Endothelial cell of umbilical vein (primary cell): ENCODE data around the gene SHISA8. TPM values are rescaled to one million over a fixed set of nuclear protein-coding genes. Genes with fewer than 3 reads are reported as not detected.

Source experiments
- BruUV-seq: library from RNA; stranded (reverse); fragments of 400-500 nt; replicated peaks from 2 replicates; lab custom pipeline; 2021; lab: Mats Ljungman, UMichigan
- CTCF ChIA-PET: fragments of 300-600, 350-600 bp; sonication (Branson Sonifier 250); formaldehyde crosslinking; loops from one replicate; lab custom pipeline; 2021; ENCODE audit warnings: antibody characterized with exemption, inconsistent platforms; lab: Charles Lee
- POLR2A ChIA-PET: fragments of 300-600, 350-600 bp; sonication (Branson Sonifier 250); formaldehyde crosslinking; loops from one replicate; lab custom pipeline; 2021; ENCODE audit warnings: antibody characterized with exemption, inconsistent platforms; lab: Charles Lee
- DNase-seq: peaks from one replicate; pipeline ENCODE4 v3.0.0-alpha.2; 2011; ENCODE audit warnings: low read depth, low spot score
- FAIRE-seq: peaks from 2 replicates; lab custom pipeline; 2011; peaks lifted over from hg19 to GRCh38; lab: Jason Lieb, UNC
- H2AFZ ChIP-seq: 2 replicates; pipeline ENCODE4 v1.6.0; 2012; ENCODE audit warnings: low read depth, low read length, control low read depth, inconsistent platforms
- H3K27ac ChIP-seq: 2 replicates; pipeline ENCODE4 v1.5.1; 2011; ENCODE audit warnings: low read depth, mild to moderate bottlenecking, control low read depth, low read length, moderate library complexity; ENCODE audit not compliant: insufficient read depth
- H3K27me3 ChIP-seq, 2 experiments: 2 replicates each; pipeline versions ENCODE4 v1.6.0 to v1.6.1; 2011; ENCODE audit warnings: low read length in 2 of 2, mixed read lengths in 1 of 2; ENCODE audit not compliant: control insufficient read depth in 2 of 2, insufficient read depth in 2 of 2
- H3K36me3 ChIP-seq, 2 experiments: 2 replicates in 1 of 2; 3 replicates in 1 of 2; pipeline ENCODE4 v1.5.1; 2011; ENCODE audit warnings: low read length in 2 of 2, mild to moderate bottlenecking in 1 of 2, moderate library complexity in 1 of 2; ENCODE audit not compliant: control insufficient read depth in 2 of 2, insufficient read depth in 2 of 2; ENCODE audit errors: extremely low read depth in 1 of 2
- H3K4me1 ChIP-seq: 3 replicates; pipeline ENCODE4 v1.5.1; 2011; ENCODE audit warnings: mild to moderate bottlenecking, low read length; ENCODE audit not compliant: control insufficient read depth, insufficient read depth; ENCODE audit errors: extremely low read depth
- H3K4me2 ChIP-seq: 2 replicates; pipeline ENCODE4 v1.6.1; 2011; ENCODE audit warnings: low read length, control low read depth, mixed read lengths; ENCODE audit not compliant: insufficient read depth
- H3K4me3 ChIP-seq, 3 experiments: fragments of 200-600 bp in 1 of 3; sonication (generic), shearing (Covaris generic) in 1 of 3; replicated peaks in 1 of 3; 2 replicates each; pipeline ENCODE4 v1.5.1; 2011 to 2016; ENCODE audit warnings: control low read depth in 3 of 3, low read length in 3 of 3, mild to moderate bottlenecking in 2 of 3, inconsistent platforms in 1 of 3, low read depth in 1 of 3, moderate library complexity in 1 of 3; ENCODE audit not compliant: insufficient read depth in 1 of 3
- H3K79me2 ChIP-seq: 2 replicates; pipeline ENCODE4 v1.6.0; 2012; ENCODE audit warnings: low read length, inconsistent platforms; ENCODE audit not compliant: control insufficient read depth, insufficient read depth
- H3K9ac ChIP-seq: replicated peaks from 2 replicates; pipeline ENCODE3; 2011; ENCODE audit warnings: low read length, control low read depth; ENCODE audit not compliant: insufficient read depth; ENCODE audit errors: extremely low read depth
- H3K9me1 ChIP-seq: replicated peaks from 3 replicates; pipeline ENCODE4 v1.6.0; 2011; ENCODE audit warnings: mild to moderate bottlenecking, low read length; ENCODE audit not compliant: control insufficient read depth, insufficient read depth; ENCODE audit errors: extremely low read depth
- H3K9me3 ChIP-seq: replicated peaks from 2 replicates; pipeline ENCODE4 v1.5.1; 2012; ENCODE audit warnings: low read length, inconsistent platforms; ENCODE audit not compliant: control insufficient read depth, insufficient read depth
- H4K20me1 ChIP-seq: replicated peaks from 2 replicates; pipeline ENCODE3; 2011; ENCODE audit warnings: mild to moderate bottlenecking, low read length; ENCODE audit not compliant: control insufficient read depth, insufficient read depth; ENCODE audit errors: extremely low read depth
- EZH2 ChIP-seq: IDR thresholded peaks from 2 replicates; pipeline ENCODE4 v1.6.1; 2012; ENCODE audit warnings: borderline replicate concordance, low read depth, mild to moderate bottlenecking, moderate library complexity, low read length, inconsistent platforms; ENCODE audit not compliant: severe bottlenecking
- FOS ChIP-seq: IDR thresholded peaks from 2 replicates; pipeline ENCODE4 v1.6.1; 2011; ENCODE audit warnings: mild to moderate bottlenecking, low read length, moderate library complexity, borderline replicate concordance; ENCODE audit not compliant: insufficient read depth
- GATA2 ChIP-seq: IDR thresholded peaks from 2 replicates; pipeline ENCODE4 v1.7.0; 2011; ENCODE audit warnings: low read depth, mild to moderate bottlenecking, moderate library complexity, mixed read lengths, low read length; ENCODE audit not compliant: insufficient read length, insufficient read depth
- JUN ChIP-seq: IDR thresholded peaks from 2 replicates; pipeline ENCODE4 v1.6.1; 2011; ENCODE audit warnings: borderline replicate concordance, low read depth; ENCODE audit not compliant: insufficient read length, insufficient read depth
- MYC ChIP-seq: IDR thresholded peaks from one replicate; pipeline ENCODE4 v1.6.1; 2011; ENCODE audit warnings: mild to moderate bottlenecking, low read depth, low read length
- POLR2A ChIP-seq: IDR thresholded peaks from 2 replicates; pipeline ENCODE4 v1.6.1; 2012; ENCODE audit warnings: low read depth, mild to moderate bottlenecking, control low read depth, low read length
- POLR2AphosphoS5 ChIP-seq: IDR thresholded peaks from 2 replicates; pipeline ENCODE4 v1.6.1; 2012; ENCODE audit warnings: low read depth, mild to moderate bottlenecking, control low read depth, low read length, moderate library complexity; ENCODE audit not compliant: insufficient read depth
- dilution Hi-C: fragments of 300-500 bp; cut with MboI; formaldehyde crosslinking; loops from one replicate; pipeline ENCODE4 v1.15.0; 2019; ENCODE audit warnings: low sequenced_read_pairs; ENCODE audit not compliant: extremely low pct_ligation_motif_present
- intact Hi-C: fragments of 100-400 bp; cut with micrococcal nuclease; formaldehyde crosslinking; loops from one replicate; pipeline ENCODE4 v1.10.0; 2022
- polyA plus RNA-seq, 4 experiments: library from polyadenylated mRNA; depleted of rRNA in 3 of 4; stranded (reverse) in 3 of 4; unstranded in 1 of 4; fragments of >200 nt; gene quantifications; 2 replicates each; pipeline versions ENCODE4 v1.2.1 to v1.2.3, GENCODE V29; 2011 to 2012; ENCODE audit warnings: missing spikeins in 1 of 4
- total RNA-seq: library from RNA; stranded (reverse); gene quantifications from 2 replicates; pipeline ENCODE4 v1.2.3, GENCODE V29; 2021
- TF ChIP-seq, protein P1 (sequence below), 2 donors: IDR thresholded peaks; 1 replicate in 1 of 2; 2 replicates in 1 of 2; pipeline ENCODE4 v1.5.1; 2011; ENCODE audit warnings: low read length in 2 of 2, mild to moderate bottlenecking in 2 of 2, moderate library complexity in 2 of 2, control low read depth in 1 of 2, inconsistent platforms in 1 of 2, low read depth in 1 of 2; ENCODE audit not compliant: insufficient read depth in 1 of 2; ENCODE audit errors: extremely low read depth in 1 of 2
- TF ChIP-seq, protein P2 (sequence below): IDR thresholded peaks from 2 replicates; pipeline ENCODE4 v1.6.1; 2011; ENCODE audit not compliant: insufficient read depth, insufficient read length

Gene SHISA8
- total and polyA plus RNA-seq, 2 donors (not counting 3 experiments of a cell fraction or from before 2014, with no cell fraction given): not detected

DNA sequence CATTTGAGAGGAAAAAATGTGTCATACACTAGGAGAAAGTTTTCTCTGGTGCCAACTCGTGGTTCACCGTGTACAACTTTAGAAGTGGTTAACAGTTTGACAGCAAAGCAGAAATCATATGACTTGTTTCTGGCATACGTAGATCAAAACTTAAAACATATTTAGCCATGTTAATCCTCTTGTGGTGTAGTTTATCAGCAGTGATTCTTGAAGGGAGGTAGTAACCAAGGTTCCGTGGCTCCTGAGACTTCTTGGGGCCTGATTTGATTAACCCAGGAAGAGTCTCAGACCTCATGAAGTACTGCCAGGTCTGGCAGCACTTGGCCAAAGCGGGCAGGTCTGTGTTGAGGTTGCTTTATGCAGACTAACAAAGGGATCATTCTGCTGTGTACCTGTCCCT lies 41.5 kb downstream of the SHISA8 start:
- H3K9me3 ChIP-seq: no peaks in the 10 kb centered on the region
- no peak overlapping the region for H3K9ac ChIP-seq
- no peaks in the 10 kb centered on the region for H3K9me1 ChIP-seq
- ChIA-PET CTCF (interaction anchor here (1.5 to 1.7 kb wide), 2 partner anchors 127 to 176 kb away, joined by 5 to 8 read pairs; no protein-coding TSS in a partner anchor), POLR2A (no interaction called here)
- TF ChIP-seq EZH2 (no peak), JUN (no peak), POLR2A (no peak), POLR2AphosphoS5 (no peak), FOS (no peak), GATA2 (no peak), MYC (no peak)
- TF ChIP-seq, protein P1, sequence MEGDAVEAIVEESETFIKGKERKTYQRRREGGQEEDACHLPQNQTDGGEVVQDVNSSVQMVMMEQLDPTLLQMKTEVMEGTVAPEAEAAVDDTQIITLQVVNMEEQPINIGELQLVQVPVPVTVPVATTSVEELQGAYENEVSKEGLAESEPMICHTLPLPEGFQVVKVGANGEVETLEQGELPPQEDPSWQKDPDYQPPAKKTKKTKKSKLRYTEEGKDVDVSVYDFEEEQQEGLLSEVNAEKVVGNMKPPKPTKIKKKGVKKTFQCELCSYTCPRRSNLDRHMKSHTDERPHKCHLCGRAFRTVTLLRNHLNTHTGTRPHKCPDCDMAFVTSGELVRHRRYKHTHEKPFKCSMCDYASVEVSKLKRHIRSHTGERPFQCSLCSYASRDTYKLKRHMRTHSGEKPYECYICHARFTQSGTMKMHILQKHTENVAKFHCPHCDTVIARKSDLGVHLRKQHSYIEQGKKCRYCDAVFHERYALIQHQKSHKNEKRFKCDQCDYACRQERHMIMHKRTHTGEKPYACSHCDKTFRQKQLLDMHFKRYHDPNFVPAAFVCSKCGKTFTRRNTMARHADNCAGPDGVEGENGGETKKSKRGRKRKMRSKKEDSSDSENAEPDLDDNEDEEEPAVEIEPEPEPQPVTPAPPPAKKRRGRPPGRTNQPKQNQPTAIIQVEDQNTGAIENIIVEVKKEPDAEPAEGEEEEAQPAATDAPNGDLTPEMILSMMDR (IDR thresholded peaks at IDR 0.05; ENCODE audit: extremely low read depth in 1 of 2, insufficient read depth in 1 of 2, low read depth in 1 of 2, low read length in 2 of 2): no peak
- TF ChIP-seq, protein P2, sequence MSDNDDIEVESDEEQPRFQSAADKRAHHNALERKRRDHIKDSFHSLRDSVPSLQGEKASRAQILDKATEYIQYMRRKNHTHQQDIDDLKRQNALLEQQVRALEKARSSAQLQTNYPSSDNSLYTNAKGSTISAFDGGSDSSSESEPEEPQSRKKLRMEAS: no peak
- DNase-seq: no peak
- peaks cover 1% of the 10 kb centered on the region for H4K20me1 ChIP-seq
- H3K27ac ChIP-seq: no peak overlapping the region
- H2AFZ ChIP-seq: no peak overlapping the region
- dilution Hi-C loops: no loop called here
- no peaks in the 10 kb centered on the region for H3K4me1 ChIP-seq
- no peak for FAIRE-seq
- intact Hi-C loops: no loop called here
- H3K4me3 ChIP-seq: no peak overlapping the region
- H3K27me3 ChIP-seq: no peaks in the 10 kb centered on the region
- H3K79me2 ChIP-seq: peaks cover 2% of the 10 kb centered on the region
- BruUV-seq: no TSS peak
- no peak overlapping the region for H3K4me2 ChIP-seq
- H3K36me3 ChIP-seq: peaks cover 38 to 41% of the 10 kb centered on the region in 2 experiments
